ENCODE results near the gene TMEM80.

The TMEM80 gene

DNA sequence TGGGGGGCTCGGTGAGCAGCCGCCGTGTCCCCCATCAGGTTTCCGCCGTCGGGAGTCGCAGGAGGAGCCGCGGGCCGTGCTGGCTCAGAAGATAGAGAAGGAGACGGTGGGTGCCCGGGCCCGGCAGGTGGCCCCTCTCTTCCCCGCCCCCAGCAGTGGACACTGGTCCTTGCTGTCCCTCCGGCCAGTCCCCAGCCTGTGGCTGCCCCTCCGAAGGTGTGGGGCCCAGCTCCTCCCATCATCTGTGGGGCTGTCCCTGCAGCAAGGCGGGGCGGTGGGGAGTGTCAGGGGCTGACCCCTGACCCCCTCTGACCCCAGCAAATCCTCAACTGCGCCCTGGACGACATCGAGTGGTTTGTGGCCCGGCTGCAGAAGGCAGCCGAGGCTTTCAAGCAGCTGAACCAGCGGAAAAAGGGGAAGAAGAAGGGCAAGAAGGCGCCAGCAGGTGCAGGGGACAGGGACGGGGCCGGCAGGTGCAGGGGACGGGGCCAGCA, 25.7 kb downstream of the TMEM80 start:
- in situ Hi-C loops (cut with MboI; ENCODE audit: low sequenced_read_pairs, unreplicated experiment), result loop anchor here (10.0 kb wide), 1 partner anchor 166 kb away; no protein-coding TSS in a partner anchor
- peak; percentile 43 for DNase-seq (ENCODE audit: low spot score)
- TF ChIP-seq, protein P1, sequence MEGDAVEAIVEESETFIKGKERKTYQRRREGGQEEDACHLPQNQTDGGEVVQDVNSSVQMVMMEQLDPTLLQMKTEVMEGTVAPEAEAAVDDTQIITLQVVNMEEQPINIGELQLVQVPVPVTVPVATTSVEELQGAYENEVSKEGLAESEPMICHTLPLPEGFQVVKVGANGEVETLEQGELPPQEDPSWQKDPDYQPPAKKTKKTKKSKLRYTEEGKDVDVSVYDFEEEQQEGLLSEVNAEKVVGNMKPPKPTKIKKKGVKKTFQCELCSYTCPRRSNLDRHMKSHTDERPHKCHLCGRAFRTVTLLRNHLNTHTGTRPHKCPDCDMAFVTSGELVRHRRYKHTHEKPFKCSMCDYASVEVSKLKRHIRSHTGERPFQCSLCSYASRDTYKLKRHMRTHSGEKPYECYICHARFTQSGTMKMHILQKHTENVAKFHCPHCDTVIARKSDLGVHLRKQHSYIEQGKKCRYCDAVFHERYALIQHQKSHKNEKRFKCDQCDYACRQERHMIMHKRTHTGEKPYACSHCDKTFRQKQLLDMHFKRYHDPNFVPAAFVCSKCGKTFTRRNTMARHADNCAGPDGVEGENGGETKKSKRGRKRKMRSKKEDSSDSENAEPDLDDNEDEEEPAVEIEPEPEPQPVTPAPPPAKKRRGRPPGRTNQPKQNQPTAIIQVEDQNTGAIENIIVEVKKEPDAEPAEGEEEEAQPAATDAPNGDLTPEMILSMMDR (IDR thresholded peaks at IDR 0.05; ENCODE audit: borderline replicate concordance, control extremely low read depth, extremely low read depth, insufficient read depth, missing control alignments), result no peak

DNA sequence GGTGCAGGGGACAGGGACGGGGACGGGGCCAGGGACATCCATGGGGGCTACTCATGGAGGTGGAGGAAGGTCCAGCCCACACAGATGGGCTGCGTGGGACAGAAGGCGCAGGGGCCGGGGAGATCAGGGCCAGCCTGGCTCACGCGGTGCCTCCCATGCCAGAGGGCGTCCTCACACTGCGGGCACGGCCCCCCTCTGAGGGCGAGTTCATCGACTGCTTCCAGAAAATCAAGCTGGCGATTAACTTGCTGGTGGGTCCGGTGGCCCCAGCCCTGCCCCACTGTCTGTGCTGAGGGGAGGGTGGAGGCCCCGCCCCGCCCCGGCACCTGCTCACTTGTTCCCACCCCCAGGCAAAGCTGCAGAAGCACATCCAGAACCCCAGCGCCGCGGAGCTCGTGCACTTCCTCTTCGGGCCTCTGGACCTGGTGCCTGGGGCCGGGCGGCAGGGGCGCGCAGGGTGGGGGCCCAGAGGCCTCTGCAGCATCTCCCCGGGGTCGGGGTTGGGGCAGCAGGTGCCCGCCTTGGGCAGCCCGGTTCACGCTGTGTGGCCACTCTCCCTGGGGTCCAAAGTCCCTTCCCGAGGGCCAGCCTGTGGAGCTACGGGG, 26.2 kb downstream of the TMEM80 start:
- peak; percentile 75 for DNase-seq (ENCODE audit: low spot score)
- in situ Hi-C loops (cut with MboI; ENCODE audit: low sequenced_read_pairs, unreplicated experiment), result loop anchor here (10.0 kb wide), 1 partner anchor 167 kb away; no protein-coding TSS in a partner anchor
- TF ChIP-seq, protein P1 (IDR thresholded peaks at IDR 0.05; ENCODE audit: borderline replicate concordance, control extremely low read depth, extremely low read depth, insufficient read depth, missing control alignments), result no peak

DNA sequence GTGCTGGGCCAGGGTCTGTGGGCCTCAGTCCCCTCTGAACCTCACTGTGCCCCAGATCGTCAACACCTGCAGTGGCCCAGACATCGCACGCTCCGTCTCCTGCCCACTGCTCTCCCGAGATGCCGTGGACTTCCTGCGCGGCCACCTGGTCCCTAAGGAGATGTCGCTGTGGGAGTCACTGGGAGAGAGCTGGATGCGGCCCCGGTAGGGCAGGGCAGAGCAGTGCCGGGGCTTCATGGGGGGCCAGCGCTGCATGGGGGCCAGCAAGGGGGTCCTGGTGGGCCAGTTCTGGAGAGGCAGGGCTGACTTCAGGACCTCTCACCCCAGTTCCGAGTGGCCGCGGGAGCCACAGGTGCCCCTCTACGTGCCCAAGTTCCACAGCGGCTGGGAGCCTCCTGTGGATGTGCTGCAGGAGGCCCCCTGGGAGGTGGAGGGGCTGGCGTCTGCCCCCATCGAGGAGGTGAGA, 26.8 kb downstream of the TMEM80 start:
- in situ Hi-C loops (cut with MboI; ENCODE audit: low sequenced_read_pairs, unreplicated experiment), result loop anchor here (10.0 kb wide), 1 partner anchor 168 kb away; no protein-coding TSS in a partner anchor
- TF ChIP-seq, protein P1 (IDR thresholded peaks at IDR 0.05; ENCODE audit: borderline replicate concordance, control extremely low read depth, extremely low read depth, insufficient read depth, missing control alignments), result no peak
- peak; percentile 29 for DNase-seq (ENCODE audit: low spot score)

DNA sequence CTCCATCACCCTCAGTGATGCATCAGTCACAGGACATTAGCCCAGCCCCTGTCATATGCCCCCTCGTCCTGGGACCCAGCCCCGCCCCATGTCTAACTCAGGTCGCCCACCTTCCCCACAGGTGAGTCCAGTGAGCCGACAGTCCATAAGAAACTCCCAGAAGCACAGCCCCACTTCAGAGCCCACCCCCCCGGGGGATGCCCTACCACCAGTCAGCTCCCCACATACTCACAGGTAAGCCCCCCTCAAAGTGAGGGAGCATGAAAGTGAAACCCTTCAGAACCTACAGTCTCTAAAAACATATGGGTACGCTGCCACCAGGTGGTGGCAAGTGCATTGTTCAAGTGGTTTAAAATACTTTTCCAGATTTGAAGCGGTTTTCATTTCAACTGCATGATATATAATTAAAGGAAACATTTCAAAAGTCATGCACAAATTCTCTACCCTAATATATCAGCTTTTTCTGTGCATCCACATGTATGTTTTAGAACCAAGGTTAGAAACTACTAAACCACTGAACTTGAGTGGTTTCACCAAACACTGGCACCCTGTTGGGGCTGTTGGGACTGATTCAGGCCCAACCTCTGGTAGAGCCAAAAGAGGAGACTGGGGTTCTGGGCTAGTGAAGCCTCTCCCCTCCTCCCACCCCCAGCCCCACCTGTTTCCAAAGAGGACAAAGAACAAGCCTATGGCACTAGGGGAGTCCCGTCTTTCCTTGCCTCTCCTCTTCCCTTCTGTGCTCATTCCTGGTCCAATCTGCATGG, 27.7 kb downstream of the TMEM80 start:
- peak; percentile 81 for DNase-seq (ENCODE audit: low spot score)
- TF ChIP-seq, protein P1 (IDR thresholded peaks at IDR 0.05; ENCODE audit: borderline replicate concordance, control extremely low read depth, extremely low read depth, insufficient read depth, missing control alignments), result peak; percentile 42
- in situ Hi-C loops (cut with MboI; ENCODE audit: low sequenced_read_pairs, unreplicated experiment), result loop anchor here (10.0 kb wide), 1 partner anchor 169 kb away; no protein-coding TSS in a partner anchor

DNA sequence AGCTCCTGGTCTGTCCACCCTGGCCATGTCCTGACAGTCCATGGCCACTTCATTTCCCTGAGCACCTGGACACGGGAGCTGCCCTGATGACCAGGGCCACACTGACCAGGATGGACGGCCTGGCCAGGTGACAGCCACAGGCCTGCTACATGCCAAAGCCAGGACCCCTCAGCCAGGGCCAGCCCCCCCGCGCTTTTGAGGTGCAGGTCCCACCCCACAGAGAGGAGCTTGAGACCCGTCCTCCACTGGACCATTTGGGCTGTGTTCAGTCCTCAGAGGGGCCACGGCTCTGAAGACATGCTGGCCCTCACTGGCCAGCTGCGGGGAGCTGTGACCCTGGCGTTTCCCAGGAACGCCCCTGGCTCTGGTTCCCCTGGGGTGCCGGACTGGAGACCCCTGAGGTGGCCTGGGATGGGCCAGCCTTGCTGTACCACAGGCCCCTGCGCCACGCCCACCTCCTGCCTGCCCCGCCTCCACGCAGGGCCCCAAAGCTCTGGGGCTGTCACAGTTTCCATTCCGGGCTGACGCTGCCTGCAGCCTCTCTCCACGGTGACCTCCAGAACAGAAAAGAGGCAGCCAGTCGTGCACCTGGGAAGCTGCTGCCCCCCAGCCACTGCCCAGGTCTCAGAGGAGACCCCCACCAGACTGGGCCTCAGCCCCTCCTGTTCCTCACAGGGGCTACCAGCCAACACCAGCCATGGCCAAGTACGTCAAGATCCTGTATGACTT, 28.6 kb downstream of the TMEM80 start:
- DNase-seq (ENCODE audit: low spot score), result peak; percentile 56
- TF ChIP-seq, protein P1 (IDR thresholded peaks at IDR 0.05; ENCODE audit: borderline replicate concordance, control extremely low read depth, extremely low read depth, insufficient read depth, missing control alignments), result no peak
- in situ Hi-C loops (cut with MboI; ENCODE audit: low sequenced_read_pairs, unreplicated experiment), result loop anchor here (10.0 kb wide), 1 partner anchor 169 kb away; no protein-coding TSS in a partner anchor

Data from GM13976 (cell line).